NCI-H146 treated with DMSO at 0.1 percent for 48 hours (cell line): ENCODE results near the gene SERTAD3.
"Not testable (repeated sequence)": the region's sequence is repeated elsewhere in the genome, so short reads cannot be mapped to it uniquely, and the experiment has no call there.

ENCODE experiments used
- DNase-seq: peaks from one replicate; lab custom pipeline; 2025; ENCODE audit not compliant: unreplicated experiment; lab: John Stamatoyannopoulos, UW

SERTAD3 gene

DNA sequence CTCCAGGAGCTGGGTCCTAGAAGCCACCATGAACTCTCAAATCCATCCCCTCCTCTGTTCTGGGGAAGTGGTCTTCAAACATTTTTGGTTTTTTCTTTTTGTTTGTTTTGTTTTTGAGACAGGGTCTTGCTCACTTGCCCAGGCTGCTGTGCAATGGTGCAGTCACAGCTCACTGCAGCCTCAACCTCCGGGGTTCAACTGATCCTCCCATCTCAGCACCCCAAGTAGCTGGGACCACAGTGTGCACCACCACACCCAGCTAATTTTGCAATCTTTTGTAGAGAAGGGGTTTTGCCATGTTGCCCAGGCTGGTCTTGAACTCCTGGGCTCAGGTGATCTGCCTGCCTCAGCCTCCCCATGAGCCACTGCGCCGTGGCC, 14.5 kb upstream of the SERTAD3 start:
- no peak for DNase-seq

DNA sequence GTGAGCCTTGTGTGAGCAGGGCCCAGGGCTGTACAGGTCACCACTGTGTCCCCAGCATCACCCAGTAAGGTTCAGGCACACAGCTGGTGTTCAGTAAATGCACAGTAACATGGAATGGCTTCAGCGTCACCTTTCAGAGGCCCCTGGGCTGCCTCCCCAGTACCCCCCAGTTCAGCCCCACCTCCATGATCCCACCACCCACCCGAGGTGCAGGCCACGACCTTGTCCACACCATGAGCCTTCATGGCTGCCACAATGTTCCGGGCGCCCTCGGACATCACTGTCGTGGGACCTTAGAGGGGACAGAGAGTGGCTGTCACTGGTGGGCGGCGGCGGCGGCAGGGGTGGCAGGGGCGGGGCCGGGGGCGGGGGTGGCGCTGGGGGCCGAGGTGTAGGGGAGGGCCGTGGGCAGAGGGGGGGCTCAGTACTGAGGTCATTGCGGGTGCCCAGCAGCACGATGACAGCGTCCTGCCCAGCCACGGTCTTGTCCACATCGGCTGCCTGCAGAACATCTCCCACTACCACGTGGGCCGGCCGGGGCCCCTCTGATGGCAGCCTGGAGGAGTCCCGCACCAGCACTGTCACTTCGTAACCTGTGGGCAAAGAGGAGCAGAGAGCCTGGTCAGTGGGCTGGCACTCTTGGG, 13.9 kb upstream of the SERTAD3 start:
- no peak for DNase-seq

- no peak for DNase-seq
Observed at GRCh38 chr19:40457048-40457447, 12.9 kb upstream of the SERTAD3 start.

DNA sequence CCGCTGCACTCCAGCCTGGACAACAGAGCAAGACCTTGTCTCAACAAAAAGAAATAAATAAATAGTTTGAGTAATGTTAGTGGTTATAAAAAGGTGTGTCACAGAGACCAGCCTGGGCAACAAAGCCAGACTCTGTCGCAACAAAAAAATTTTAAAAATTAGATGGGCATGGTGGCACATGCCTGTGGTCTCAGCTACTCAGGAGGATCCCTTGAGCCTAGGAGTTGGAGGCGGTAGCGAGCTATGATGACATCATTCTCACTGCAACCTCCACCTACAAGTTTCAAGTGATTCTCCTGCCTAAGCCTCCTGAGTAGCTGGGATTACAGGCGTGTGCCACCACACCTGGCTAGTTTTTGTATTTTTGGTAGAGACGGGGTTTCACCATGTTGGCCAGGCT, 9.8 kb upstream of the SERTAD3 start:
- DNase-seq = not testable (repeated sequence)

GRCh38 chr19:40453151-40453735, 9.1 kb upstream of the SERTAD3 start:
- DNase-seq = no peak

GRCh38 chr19:40452016-40452415, 7.9 kb upstream of the SERTAD3 start:
- no peak for DNase-seq

DNA sequence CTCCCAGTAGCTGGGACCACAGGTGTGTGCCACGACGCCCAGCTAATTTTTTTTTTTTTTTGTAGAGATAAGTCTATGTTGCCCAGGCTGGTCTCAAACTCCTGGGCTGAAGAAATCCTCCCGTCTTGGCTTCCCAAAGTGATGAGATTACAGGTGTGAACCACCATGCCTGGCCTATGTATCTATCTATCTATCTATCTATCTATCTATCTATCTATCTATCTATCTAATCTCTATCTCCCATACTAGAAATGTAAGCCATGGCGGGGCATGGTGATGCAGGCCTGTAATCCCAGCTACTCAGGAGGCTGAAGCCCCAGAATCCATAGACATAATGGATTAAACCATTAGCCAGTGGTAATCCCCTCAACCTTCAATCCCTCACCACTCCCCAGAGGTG, 6.5 kb upstream of the SERTAD3 start:
- DNase-seq = no peak

DNA sequence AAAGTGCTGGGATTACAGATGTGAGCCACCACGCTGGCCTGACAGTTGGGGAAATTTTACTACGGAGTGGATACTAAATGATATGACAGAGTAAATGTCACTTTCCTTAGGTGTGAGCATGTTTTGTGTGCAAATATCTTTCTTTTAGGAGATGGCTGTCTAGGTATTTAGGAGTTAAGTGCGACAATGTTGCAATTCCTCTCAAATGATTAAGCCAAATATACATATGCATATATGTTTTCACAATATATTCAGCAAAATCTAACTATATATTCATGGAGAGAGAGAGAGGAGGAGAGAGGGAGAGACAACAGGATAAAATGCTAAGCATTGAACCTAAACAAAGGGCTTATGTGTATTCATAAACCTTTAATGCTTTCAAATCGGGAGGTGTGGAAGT, 5.4 kb upstream of the SERTAD3 start:
- DNase-seq = no peak

DNA sequence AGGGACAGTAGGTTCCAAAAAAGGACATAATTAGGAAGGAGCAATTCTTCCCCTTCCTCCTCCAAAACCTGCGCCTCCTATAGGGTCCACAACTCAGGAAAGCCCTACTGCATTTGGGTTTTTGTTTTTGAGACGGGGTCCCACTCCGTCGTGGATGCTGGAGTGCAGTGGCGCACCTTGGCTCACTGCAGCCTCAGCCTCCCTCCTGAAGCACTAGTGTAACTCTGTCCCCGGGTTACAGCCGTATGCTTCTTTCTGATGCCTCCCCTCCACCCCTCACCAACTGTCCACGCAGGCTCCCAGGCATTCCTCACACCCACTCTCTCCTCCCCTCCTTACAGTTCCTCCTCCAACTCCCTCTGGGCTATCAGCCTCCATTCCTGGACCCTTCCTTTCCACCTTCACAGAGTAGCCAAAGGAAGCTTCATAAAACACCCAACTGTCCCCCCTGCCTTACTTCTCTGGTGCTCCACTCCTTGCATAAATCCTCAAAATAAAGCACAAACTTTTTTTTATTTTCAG, 2.2 kb upstream of the SERTAD3 start:
- no peak for DNase-seq

- no peak for DNase-seq
Observed at GRCh38 chr19:40445780-40446262, 1.7 kb upstream of the SERTAD3 start.

DNA sequence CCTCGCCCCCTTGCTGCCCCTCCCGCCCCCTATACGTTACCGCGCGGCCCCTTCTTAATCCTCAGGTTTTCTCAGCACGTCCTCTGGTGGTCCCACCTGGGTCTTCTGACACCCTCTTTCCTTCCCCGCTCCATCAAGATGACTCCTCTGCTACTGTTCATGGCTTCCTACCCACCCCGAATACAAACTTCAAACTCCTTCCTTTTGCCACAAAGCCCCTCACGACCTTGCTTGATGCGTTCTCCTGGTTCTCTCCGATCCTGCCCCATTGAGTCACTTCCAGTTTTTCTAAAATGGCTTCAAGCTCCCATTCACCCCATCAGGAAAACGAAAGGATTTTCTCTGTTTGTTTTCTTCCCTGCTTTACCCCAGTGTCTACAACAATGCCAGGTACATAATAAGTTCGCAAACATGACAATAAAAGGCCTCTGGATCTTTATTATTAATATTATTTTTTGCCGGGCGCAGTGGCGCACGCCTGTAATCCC, 734 bp upstream of the SERTAD3 start:
- no peak for DNase-seq

- peak; percentile 64 for DNase-seq
Observed at GRCh38 chr19:40443131-40443999, 770 bp downstream of the SERTAD3 start.

DNA sequence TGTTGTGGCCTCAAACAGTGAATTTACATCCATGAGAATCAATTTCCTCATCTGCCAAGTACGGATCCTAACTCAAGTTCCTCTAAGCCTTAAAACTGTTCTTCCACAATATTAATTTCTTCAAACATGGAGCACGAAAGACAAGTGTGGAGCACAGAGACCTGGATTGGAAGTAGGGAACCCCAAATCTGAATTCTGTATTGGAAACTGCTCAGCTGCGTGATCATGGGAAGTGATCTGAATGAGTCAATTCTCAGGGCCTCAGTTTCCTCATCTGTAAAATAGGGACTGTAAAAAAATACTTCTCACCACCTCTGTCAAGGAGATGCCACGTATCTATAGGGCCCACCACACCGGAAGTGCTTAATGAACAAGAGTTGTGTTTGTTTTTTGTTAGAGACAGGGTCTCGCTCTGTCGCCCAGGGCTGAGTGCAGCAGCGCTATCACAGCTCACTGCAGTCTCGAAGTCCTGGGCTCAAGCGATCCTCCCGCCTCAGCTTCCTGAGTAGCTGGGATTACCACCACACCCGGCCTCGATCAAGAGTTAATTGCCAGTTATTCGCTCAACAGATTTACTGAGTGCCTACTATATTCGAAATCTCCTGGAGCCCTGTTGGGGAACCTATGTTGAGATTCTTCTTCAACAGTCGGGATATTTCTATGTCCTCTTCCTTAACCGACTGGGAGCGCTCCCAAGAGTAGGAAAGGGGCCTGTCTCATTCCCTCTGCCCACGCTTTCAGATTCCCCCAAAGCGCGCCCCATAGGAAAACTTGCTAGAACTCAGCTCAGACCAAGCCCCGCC, 1.6 kb downstream of the SERTAD3 start:
- DNase-seq = no peak

GRCh38 chr19:40441719-40442253, 2.3 kb downstream of the SERTAD3 start:
- no peak for DNase-seq

DNA sequence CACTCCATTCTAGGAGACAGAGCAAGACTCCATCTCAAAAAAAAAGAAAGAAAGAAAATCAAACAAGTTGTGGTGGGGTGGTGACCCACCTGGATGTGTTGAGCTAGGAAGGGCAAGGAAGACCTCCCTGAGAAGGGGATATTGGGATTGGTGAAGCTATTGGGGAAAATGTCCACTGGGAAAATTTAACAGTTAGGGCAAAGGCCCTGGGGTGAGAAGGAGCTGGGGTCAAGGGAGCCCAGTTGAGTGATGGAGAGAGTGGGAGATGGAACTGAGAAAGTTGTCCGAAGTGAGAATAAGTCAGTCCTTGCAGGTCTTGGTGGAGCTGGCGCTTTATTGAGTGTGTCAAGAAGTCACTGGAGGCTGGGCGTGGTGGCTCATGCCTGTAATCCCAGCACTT, 5.9 kb downstream of the SERTAD3 start:
- no peak for DNase-seq

DNA sequence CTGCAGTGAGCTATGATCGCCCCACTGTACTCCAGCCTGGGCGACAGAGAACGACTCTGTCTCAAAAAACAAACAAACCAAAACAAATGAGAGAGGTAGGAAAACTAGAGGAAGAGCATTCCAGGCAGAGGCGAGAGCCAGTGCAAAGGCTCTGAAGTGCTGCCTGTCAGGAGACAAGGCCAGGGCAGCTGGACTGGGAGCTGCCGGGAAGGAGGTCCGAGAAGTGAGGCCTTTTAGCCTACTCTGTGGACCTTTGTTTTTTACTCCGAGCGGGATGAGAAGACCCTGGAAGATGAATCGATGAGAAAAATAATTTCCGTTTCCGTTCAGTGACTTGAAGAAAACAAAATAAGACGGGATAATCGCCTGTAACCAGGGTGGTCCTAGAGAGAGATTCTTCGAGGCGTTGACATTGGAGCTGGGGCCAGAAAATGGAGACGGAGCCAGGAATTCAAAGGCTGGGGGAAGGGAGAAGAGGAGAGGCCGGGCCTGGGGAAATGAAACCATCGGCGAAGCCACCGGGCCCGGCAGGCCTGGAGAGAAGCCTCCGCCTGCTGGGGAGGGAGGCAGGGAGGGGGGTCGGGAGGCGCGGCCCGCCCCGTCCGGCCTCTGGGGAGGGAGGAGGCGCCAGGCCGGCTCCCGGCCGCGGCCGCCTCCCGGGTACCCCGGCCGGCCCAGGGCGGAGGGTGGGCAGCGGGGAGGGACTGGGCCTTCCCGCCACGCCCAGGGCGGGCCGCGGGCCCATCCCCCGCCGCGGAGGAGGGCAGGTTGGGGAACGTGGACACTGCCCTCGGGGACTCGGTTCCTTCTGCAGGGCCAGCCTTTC, 10.5 kb downstream of the SERTAD3 start:
- peak; percentile 71 for DNase-seq

- not testable (repeated sequence) for DNase-seq
Observed at GRCh38 chr19:40432760-40433159, 11.4 kb downstream of the SERTAD3 start.

GRCh38 chr19:40431698-40432097, 12.4 kb downstream of the SERTAD3 start:
- no peak for DNase-seq

- not testable (repeated sequence) for DNase-seq
Observed at GRCh38 chr19:40430242-40430641, 13.9 kb downstream of the SERTAD3 start.

DNA sequence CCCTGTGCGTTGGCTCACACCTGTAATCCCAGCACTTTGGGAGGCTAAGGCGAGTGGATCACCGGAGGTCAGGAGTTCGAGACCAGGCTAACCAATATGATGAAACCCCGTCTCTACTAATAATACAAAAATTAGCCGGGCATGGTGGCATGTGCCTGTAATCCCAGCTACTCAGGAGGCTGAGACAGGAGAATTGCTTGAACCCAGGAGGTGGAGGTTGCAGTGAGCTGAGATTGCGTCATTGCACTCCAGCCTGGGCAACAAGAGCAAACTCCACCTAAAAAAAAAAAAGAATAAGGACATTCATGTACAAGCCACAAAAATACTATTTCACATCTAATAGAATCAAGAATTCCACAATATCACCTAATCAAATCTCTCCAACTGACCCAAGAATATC, 15.9 kb downstream of the SERTAD3 start:
- DNase-seq = not testable (repeated sequence)
